CD4-positive, alpha-beta T cell treated with Interleukin-2 at 100 ng/mL for 4 hours (primary cell): Measurements from ENCODE around the gene NTSR1.
A peak's percentile ranks its signal among the peaks of the same experiment; 100 is the strongest.

ENCODE experiments used
- DNase-seq: peaks from one replicate; pipeline ENCODE4 v3.0.0-alpha.2; 2020; ENCODE audit warnings: low spot score

The NTSR1 gene

DNA sequence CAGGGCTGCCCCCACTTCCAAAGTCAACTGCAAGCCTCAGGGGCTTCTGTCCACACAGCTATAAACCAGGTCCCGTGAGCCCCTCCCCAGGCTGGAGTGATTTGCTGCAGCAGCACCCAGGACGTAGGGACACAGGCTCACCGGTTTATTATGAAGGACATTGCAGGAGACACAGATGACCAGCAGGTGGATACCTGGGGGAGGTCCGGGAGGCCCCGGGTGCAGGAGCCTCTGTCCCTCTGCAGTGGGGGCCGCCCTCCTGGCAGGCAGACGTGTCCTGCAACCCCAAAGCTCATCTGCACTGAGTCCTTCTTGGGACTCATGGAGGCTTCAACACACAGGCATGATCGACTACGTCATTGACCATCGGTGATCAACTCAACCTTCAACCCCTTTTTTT, 14.5 kb upstream of the NTSR1 start:
- DNase-seq = no peak

GRCh38 chr20:62694868-62695267, 13.8 kb upstream of the NTSR1 start:
- no peak for DNase-seq

DNA sequence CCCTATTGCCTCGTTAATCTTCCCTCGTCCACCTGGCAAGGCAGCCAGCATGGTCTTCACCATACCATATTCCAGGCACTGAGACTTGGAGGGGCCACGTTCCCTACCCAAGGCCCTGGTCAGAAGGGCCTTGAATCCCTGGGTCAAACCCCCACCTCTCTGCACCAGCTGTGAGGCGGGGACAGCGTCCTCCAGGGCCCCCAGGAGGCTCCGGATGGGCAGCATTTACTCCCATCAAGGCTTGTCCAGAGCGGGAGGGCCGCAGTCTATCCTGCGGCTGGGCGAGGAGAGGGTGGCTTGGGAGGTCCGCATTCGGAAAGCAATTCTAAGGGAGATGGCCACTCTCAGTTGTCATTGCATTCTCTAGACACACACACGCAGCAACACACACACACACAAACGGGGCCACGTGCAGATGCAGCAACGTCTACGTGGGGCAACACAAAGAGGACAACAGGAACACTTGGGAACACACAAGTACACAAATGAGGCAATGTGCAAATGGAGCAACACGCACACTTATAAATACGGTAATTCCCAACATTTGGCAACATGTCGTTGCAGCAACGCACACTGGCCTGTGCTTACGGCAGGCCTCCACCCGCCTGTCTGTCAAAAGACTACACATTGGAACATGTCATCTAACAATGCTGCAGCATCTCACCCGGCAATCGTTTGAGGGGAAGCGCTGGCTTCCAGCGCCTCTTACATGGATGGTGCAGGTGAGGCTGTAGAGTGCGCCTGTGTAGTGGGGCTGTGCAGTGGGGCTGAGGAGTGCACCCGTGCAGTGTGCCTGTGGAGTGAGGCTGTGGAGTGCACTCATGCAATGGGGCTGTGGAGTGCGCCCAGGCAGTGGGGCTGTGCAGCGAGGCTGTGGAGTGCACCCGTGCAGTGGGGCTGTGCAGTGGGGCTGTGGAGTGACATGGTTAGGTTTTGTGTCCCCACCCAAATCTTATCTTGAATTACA, 12.9 kb upstream of the NTSR1 start:
- no peak for DNase-seq

DNA sequence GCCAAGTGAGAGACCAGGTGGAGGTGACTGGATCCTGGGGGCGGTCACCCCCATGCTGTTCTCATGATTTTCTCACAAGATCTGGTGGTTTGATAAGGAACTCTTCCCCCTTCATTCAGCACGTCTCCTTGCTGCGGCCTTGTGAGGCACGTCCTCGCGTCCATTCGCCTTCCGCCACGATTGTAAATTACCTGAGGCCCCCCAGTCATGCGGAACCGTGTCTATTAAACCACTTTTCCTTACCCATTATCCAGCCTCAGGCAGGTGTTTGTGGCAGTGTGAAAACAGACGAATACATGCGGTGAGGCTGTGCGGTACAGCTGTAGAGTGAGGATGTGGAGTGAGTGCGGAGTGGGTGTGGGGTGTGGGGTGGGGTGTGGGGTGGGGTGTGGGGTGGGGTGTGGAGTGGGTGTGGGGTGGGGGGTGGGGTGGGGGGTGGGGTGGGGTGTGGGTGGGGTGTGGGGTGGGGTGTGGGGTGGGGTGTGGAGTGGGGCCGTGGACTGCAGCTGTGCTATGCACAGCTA, 12.1 kb upstream of the NTSR1 start:
- DNase-seq = no peak

GRCh38 chr20:62696989-62697388, 11.6 kb upstream of the NTSR1 start:
- DNase-seq = no peak

GRCh38 chr20:62697468-62697912, 11.1 kb upstream of the NTSR1 start:
- no peak for DNase-seq

- DNase-seq = no peak
These were observed 10.4 kb upstream of the NTSR1 start for GRCh38 chr20:62698231-62698630.

GRCh38 chr20:62699296-62699695, 9.3 kb upstream of the NTSR1 start:
- no peak for DNase-seq

- DNase-seq = no peak
These were observed 8.9 kb upstream of the NTSR1 start for GRCh38 chr20:62699741-62700140.

DNA sequence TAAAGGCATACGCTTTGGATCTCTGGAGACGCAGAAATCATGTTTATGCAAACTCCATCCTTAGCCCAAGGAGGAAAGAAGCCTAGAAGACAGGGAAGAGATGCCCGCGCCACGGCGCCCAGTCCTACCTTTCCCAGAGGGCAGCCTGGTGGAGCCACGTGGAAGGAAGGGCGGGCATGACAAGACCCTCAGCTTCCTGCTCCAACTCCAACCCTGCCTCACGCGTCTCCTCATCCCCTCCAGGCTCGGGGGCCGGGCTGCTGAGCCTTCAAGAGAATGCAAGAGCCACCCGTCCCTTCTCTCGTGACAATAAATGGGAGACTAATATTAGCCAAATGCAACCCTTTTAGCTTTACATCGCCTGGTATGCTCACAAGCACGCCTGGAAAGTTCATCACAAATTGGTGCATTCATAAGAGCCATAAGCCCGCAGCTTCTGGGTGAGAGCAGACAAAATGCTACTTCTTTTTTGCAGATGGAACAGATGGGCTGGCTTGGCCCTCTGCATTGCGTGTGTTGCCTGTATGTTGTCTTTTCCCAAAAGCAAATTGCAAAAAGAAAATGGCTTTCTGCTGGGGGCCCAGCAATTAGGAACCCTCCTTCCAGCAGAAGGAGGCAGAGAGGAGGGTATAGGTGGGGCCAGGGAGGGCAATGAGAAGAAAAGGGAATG, 8.2 kb upstream of the NTSR1 start:
- no peak for DNase-seq

DNA sequence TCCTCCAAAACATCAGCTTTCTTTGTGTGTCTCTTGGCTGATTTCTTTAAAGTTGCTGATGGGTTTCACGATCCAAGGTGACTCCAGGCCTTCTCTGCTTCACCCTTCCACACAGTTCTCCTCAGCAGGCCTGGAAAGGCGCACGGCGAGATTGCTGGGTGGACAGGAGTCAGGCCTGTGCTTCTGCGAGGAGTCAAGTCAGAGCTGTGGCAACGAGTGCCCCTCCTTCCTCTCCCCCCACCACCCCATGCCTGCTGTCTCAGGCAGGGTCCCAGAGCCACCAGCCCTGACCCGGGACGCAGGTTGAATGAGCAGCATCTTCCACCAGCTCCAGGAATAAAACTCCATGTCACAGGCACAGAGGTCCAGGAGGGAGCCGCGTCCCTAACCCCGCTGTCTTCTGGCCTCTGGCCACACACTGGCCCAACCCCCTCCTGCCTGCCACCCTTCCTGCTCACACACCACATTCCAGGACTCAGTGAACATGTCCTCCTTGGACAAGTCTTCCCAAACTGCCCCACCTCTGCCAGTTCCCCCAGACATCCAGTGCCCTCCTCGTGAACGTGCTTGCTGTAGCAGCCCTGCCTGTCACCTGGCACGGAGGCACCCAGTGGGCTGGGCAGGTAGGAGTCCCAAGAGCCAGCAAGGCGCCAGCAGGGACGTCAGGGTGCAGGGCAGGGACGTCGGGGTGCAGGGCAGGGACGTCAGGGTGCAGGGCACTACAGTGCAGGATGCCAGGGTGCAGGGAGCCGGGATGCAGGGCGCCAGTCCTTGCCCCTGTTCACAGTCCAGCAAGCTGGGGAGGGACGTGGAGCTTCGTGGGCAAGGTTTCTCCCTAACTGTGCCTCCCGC, 7.2 kb upstream of the NTSR1 start:
- no peak for DNase-seq

- DNase-seq = no peak
These were observed 6.7 kb upstream of the NTSR1 start for GRCh38 chr20:62702013-62702300.

- peak; percentile 51 for DNase-seq
These were observed 5.5 kb upstream of the NTSR1 start for GRCh38 chr20:62702895-62703852.

DNA sequence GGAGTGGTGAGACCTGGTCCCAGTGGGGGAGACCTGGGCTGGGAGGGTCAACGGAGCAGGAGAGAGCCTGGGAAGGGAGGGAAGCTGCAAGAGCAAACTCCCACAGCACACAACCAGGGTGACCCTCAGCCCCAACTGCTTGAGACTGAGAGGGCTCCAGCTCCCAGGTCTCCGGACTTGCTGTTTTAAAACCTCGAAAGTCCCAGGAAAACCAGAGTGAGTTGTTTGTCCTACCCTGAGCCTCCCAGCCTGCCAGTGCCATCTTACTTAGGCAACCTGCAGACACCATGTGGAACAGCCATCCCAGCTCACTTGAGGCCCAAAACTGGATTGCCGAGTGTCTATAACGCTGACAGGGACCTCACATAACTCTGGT, 4.8 kb upstream of the NTSR1 start:
- DNase-seq = no peak

GRCh38 chr20:62704341-62704948, 4.2 kb upstream of the NTSR1 start:
- DNase-seq = no peak

DNA sequence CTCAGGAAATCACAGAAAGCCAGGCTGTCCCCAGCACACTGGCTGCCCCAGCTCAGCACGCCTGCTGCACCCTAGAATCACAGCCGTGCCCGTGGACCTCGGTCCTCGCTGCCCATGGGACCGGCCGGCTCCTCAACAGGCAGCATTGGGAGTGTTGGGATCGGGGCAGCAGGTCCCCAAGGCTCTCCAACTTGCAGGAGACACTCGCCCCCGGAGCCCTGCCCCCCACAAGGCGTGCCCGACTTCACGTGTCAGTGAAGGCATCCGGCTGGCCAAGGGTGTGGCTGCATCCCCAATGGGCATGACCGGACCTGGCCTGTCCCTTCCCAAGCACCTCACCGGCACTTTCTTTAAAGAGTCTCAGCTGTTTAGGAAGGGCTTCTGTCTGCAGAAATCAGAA, 3.0 kb upstream of the NTSR1 start:
- DNase-seq = no peak

DNA sequence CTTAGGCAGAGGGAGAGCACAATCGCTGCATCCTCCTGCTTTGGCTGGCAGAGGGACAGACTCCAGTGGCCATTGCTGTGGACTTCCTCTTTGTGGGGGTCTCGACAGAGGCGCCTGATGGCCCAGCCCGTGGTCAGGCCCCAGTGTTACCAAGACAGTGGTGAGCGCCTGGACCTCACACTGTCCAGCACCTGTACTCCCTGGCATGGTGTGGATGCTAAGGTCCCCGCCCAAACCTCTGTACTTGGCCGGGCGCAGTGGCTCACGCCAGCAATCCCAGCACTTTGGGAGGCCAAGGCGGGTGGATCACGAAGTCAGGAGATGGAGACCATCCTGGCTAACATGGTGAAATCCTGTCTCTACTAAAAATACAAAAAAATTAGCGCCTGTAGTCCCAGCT, 2.3 kb upstream of the NTSR1 start:
- DNase-seq = no peak

DNA sequence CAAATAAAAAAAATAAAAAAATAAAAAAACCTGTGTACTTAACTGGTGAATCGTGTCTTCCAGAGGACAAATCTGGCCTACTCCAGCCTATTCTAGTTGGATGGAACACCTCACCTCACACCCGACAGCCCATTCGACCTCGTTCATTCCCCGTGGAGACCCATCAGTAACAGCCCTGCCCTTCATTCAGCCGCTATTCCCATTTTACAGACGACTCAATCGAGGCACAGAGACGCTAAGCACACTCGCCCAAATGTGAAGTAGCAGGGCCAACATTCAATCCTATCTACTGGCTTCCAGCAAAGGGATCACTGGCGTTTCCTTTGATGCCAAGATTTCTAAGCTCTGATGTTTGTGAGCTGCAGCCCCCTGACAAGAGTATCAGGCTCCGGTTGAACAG, 1.8 kb upstream of the NTSR1 start:
- no peak for DNase-seq

DNA sequence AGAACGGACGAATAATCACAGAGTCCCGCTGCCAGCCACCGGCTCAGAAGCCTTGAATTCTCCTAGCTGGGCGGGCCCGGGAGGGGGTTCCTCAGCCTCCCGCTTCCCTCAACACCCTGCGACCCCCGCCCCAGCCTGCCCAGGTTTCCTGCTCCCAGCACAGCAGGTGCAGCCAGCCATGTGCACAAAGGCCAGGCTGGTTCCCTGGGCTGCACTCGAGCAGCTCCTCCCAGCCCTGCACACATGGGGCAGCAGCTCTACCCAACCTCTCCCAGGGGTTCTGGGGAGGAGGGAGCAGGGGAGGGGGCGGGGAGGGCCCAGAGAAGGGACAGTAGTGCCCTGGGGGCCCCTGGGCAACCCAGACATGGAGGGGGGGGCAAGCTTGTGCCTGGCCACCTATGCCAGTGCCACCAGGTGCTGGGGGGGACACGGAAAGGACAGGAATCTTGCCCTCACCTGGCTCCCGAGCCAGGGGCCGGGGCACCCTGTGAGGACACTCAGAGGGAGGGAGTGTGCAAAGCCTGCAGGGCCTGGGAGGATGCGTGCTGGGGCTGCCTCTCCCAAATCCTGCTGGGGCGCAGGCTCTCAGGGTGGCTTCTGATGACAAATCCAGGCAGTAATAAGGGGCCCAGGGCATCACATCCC, 1.2 kb upstream of the NTSR1 start:
- DNase-seq = no peak

GRCh38 chr20:62707921-62708521, 615 bp upstream of the NTSR1 start:
- DNase-seq = no peak
